NCI-H748 treated with DMSO at 0.1 percent for 48 hours (cell line): Measurements from ENCODE around the gene PRAMEF11.
"Not testable (repeated sequence)": the region's sequence is repeated elsewhere in the genome, so short reads cannot be mapped to it uniquely, and the experiment has no call there.

Source experiments
- DNase-seq: peaks from one replicate; lab custom pipeline; 2025; lab: John Stamatoyannopoulos, UW

The PRAMEF11 gene

GRCh38 chr1:12831310-12831709, at the start of gene PRAMEF11:
Gene PRAMEF11, minus strand, starts transcription at chr1:12831410. Its CDS starts 2,621 bp downstream, at chr1:12828789.
- not testable (repeated sequence) for DNase-seq

- not testable (repeated sequence) for DNase-seq
Measured at GRCh38 chr1:12878453-12878852, 47.2 kb upstream of the PRAMEF11 start.

GRCh38 chr1:12863131-12863880, 32.1 kb upstream of the PRAMEF11 start:
- DNase-seq: not testable (repeated sequence)

- DNase-seq: not testable (repeated sequence)
Measured at GRCh38 chr1:12856786-12857185, 25.6 kb upstream of the PRAMEF11 start, which contains the start of gene PRAMEF2. Gene PRAMEF2, plus strand, starts transcription at chr1:12857086. Its CDS starts 1,924 bp downstream, at chr1:12859010.

- DNase-seq: no peak
Measured at GRCh38 chr1:12851779-12852178, 20.6 kb upstream of the PRAMEF11 start.

- not testable (repeated sequence) for DNase-seq
Measured at GRCh38 chr1:12848620-12849019, 17.4 kb upstream of the PRAMEF11 start, which contains the start of gene HNRNPCL1. Gene HNRNPCL1, minus strand, starts transcription at chr1:12848720. Its CDS starts 431 bp downstream, at chr1:12848289.

- not testable (repeated sequence) for DNase-seq
Measured at GRCh38 chr1:12833251-12833650, 2.0 kb upstream of the PRAMEF11 start.

GRCh38 chr1:12819061-12819460, 12.1 kb downstream of the PRAMEF11 start:
- DNase-seq: not testable (repeated sequence)

GRCh38 chr1:12811409-12811784, 19.8 kb downstream of the PRAMEF11 start:
- no peak for DNase-seq

GRCh38 chr1:12810691-12811408, 20.4 kb downstream of the PRAMEF11 start:
- no peak for DNase-seq

GRCh38 chr1:12809933-12810332, 21.3 kb downstream of the PRAMEF11 start:
- no peak for DNase-seq

- no peak for DNase-seq
Measured at GRCh38 chr1:12799730-12800129, 31.5 kb downstream of the PRAMEF11 start.

GRCh38 chr1:12798911-12799310, 32.3 kb downstream of the PRAMEF11 start:
- DNase-seq: no peak

- not testable (repeated sequence) for DNase-seq
Measured at GRCh38 chr1:12791097-12791496, 40.1 kb downstream of the PRAMEF11 start, which contains the start of gene PRAMEF1. Gene PRAMEF1, plus strand, starts transcription at chr1:12791397. Its CDS starts 1,831 bp downstream, at chr1:12793228.

GRCh38 chr1:12784729-12785128, 46.5 kb downstream of the PRAMEF11 start:
- not testable (repeated sequence) for DNase-seq

- DNase-seq: not testable (repeated sequence)
Measured at GRCh38 chr1:12783783-12784182, 47.4 kb downstream of the PRAMEF11 start.

- not testable (repeated sequence) for DNase-seq
Measured at GRCh38 chr1:12781488-12781887, 49.7 kb downstream of the PRAMEF11 start.

- DNase-seq: no peak
Measured at GRCh38 chr1:12778907-12779306, 52.3 kb downstream of the PRAMEF11 start.

GRCh38 chr1:12778061-12778460, 53.1 kb downstream of the PRAMEF11 start:
- DNase-seq: no peak

GRCh38 chr1:12776801-12777557, 54.2 kb downstream of the PRAMEF11 start:
- no peak for DNase-seq

GRCh38 chr1:12775443-12775842, 55.8 kb downstream of the PRAMEF11 start:
- DNase-seq: no peak

- DNase-seq: no peak
Measured at GRCh38 chr1:12774801-12775345, 56.3 kb downstream of the PRAMEF11 start.
